Activated B cell treated with CpG ODN at 0.5 μM for 24 hours (primary cell): ENCODE data around the gene KDM8. TPM values are rescaled to one million over a fixed set of nuclear protein-coding genes. Genes with fewer than 3 reads are reported as not detected.

ENCODE experiments used
- ATAC-seq: fragments of 200-7000 bp; cut with Tn5 transposase; one replicate; pipeline ENCODE4 v1.10.0; 2021; ENCODE audit warnings: low read depth, mild to moderate bottlenecking, moderate library complexity
- CTCF ChIA-PET: fragments of 350-600 bp; sonication (Branson Sonifier 250); formaldehyde crosslinking; loops from one replicate; lab custom pipeline; 2021; ENCODE audit warnings: antibody characterized with exemption; lab: Charles Lee
- POLR2A ChIA-PET: fragments of 350-600 bp; sonication (Branson Sonifier 250); formaldehyde crosslinking; loops from one replicate; lab custom pipeline; 2021; ENCODE audit warnings: antibody characterized with exemption; lab: Charles Lee
- DNase-seq: peaks from one replicate; pipeline ENCODE4 v3.0.0; 2022
- H3K27ac Mint-ChIP-seq: one replicate; pipeline ENCODE4 v1.8.0; 2020; ENCODE audit warnings: mixed read lengths
- H3K27me3 Mint-ChIP-seq: one replicate; pipeline ENCODE4 v1.8.0; 2021; ENCODE audit warnings: mixed read lengths
- H3K36me3 Mint-ChIP-seq: one replicate; pipeline ENCODE4 v1.8.0; 2021; ENCODE audit warnings: low read depth, mixed read lengths
- H3K4me1 Mint-ChIP-seq: one replicate; pipeline ENCODE4 v1.8.0; 2021; ENCODE audit warnings: mixed read lengths
- H3K4me3 Mint-ChIP-seq: one replicate; pipeline ENCODE4 v1.8.0; 2020; ENCODE audit warnings: mild to moderate bottlenecking, mixed read lengths
- H3K9me3 Mint-ChIP-seq: one replicate; pipeline ENCODE4 v1.8.0; 2020; ENCODE audit warnings: mixed read lengths
- CTCF ChIP-seq: fragments of 200-600 bp; IDR thresholded peaks from one replicate; pipeline ENCODE4 v1.8.0; 2022; ENCODE audit warnings: antibody characterized with exemption, mild to moderate bottlenecking
- intact Hi-C: fragments of 100-400 bp; cut with micrococcal nuclease; formaldehyde crosslinking; loops from one replicate; pipeline ENCODE4 v1.15.1; 2024
- total RNA-seq: library from RNA; stranded (reverse); gene quantifications from 2 replicates; pipeline ENCODE4 v1.2.3, GENCODE V29; 2022

Gene KDM8
- total RNA-seq, 1 donor from 2014 or later: 17.9 TPM

- Mint-ChIP-seq H3K4me3 (no peak overlapping the region), H3K36me3 (peaks cover 24% of the 10 kb centered on the region), H3K4me1 (peaks cover 74% of the 10 kb centered on the region), H3K27ac (peak overlapping the region; percentile 99), H3K27me3 (no peaks in the 10 kb centered on the region), H3K9me3 (no peaks in the 10 kb centered on the region)
- ChIA-PET CTCF (no interaction called here), POLR2A (interaction anchor here (0.9 to 11.1 kb wide), 9 partner anchors 14 to 212 kb away, joined by 3 to 96 read pairs (median 6); partner anchors contain the start of gene IL21R)
- ATAC-seq: no peak
- no peak for DNase-seq
- intact Hi-C loops: no loop called here
- no peak for TF ChIP-seq CTCF
Measured at GRCh38 chr16:27239026-27239425, 35.7 kb downstream of the KDM8 start.

GRCh38 chr16:27239906-27240655 is 36.8 kb downstream of the KDM8 start:
- Mint-ChIP-seq H3K4me3 (no peak overlapping the region), H3K4me1 (peaks cover 70% of the 10 kb centered on the region), H3K36me3 (peaks cover 20% of the 10 kb centered on the region), H3K27ac (peak overlapping the region; percentile 33), H3K9me3 (no peaks in the 10 kb centered on the region), H3K27me3 (no peaks in the 10 kb centered on the region)
- ATAC-seq (no peak), DNase-seq (no peak)
- intact Hi-C loops: no loop called here
- ChIA-PET POLR2A (interaction anchor here (0.6 to 1.2 kb wide), 4 partner anchors 14 to 127 kb away, joined by 3 to 7 read pairs (median 3); no protein-coding TSS in a partner anchor), CTCF (interaction anchor here (1.4 kb wide), 1 partner anchor 34 kb away, joined by 3 read pairs; no protein-coding TSS in a partner anchor)
- TF ChIP-seq CTCF: no peak

GRCh38 chr16:27240948-27241531 is 37.7 kb downstream of the KDM8 start:
- DNase-seq (no peak), ATAC-seq (no peak)
- POLR2A ChIA-PET: interaction anchor here (0.6 to 1.2 kb wide), 4 partner anchors 13 to 126 kb away, joined by 3 to 7 read pairs (median 3); no protein-coding TSS in a partner anchor
- Mint-ChIP-seq H3K36me3 (peaks cover 27% of the 10 kb centered on the region), H3K9me3 (no peaks in the 10 kb centered on the region), H3K27me3 (no peaks in the 10 kb centered on the region), H3K4me3 (no peak overlapping the region), H3K27ac (no peak overlapping the region), H3K4me1 (peaks cover 65% of the 10 kb centered on the region)
- CTCF ChIA-PET: interaction anchor here (1.4 kb wide), 1 partner anchor 33 kb away, joined by 3 read pairs; no protein-coding TSS in a partner anchor
- TF ChIP-seq CTCF: no peak
- intact Hi-C loops: no loop called here

DNA sequence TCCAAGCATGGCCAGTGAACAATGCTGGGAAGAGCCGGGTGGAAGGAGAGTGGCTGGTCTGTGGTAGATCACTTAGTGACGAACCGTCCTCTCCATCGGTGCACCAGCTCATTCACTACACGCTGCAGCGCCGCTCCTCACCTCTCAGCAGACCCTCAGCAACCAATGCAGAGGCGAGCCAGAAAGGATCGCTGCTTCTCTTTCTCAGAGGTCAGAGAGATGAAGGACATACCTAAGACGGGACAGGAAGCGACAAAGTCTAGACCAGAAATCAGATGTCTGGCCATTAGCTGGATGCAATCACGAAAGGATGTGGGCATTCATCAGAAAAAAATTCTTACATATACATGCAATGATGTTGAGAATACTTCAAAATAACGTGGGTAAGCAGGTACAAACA is 38.3 kb downstream of the KDM8 start:
- no peak for TF ChIP-seq CTCF
- POLR2A ChIA-PET: interaction anchor here (0.7 to 1.3 kb wide), 2 partner anchors 11 to 76 kb away, joined by 3 read pairs; no protein-coding TSS in a partner anchor
- CTCF ChIA-PET: interaction anchor here (1.4 kb wide), 1 partner anchor 32 kb away, joined by 3 read pairs; no protein-coding TSS in a partner anchor
- Mint-ChIP-seq H3K4me1 (peaks cover 63% of the 10 kb centered on the region), H3K36me3 (peaks cover 27% of the 10 kb centered on the region), H3K27me3 (no peaks in the 10 kb centered on the region), H3K4me3 (no peak overlapping the region), H3K9me3 (no peaks in the 10 kb centered on the region), H3K27ac (no peak overlapping the region)
- DNase-seq (no peak), ATAC-seq (no peak)
- intact Hi-C loops: no loop called here

GRCh38 chr16:27242398-27242797 is 39.1 kb downstream of the KDM8 start:
- ChIA-PET CTCF (interaction anchor here (0.8 to 1.5 kb wide), 4 partner anchors 8 to 209 kb away, joined by 3 to 6 read pairs (median 3); no protein-coding TSS in a partner anchor), POLR2A (interaction anchor here (0.7 to 1.5 kb wide), 5 partner anchors 10 to 76 kb away, joined by 3 to 8 read pairs (median 3); no protein-coding TSS in a partner anchor)
- TF ChIP-seq CTCF: no peak
- ATAC-seq (no peak), DNase-seq (no peak)
- Mint-ChIP-seq H3K27ac (peak overlapping the region; percentile 41), H3K4me3 (no peak overlapping the region), H3K36me3 (peaks cover 32% of the 10 kb centered on the region), H3K27me3 (no peaks in the 10 kb centered on the region), H3K4me1 (peaks cover 63% of the 10 kb centered on the region), H3K9me3 (peaks cover 5% of the 10 kb centered on the region)
- intact Hi-C loops: no loop called here
